Amniotic epithelial cell (primary cell): ENCODE data around the gene RNF135.
"Not testable (repeated sequence)": the region's sequence is repeated elsewhere in the genome, so short reads cannot be mapped to it uniquely, and the experiment has no call there.

ENCODE experiments used
- DNase-seq: peaks from one replicate; pipeline ENCODE4 v3.0.0-alpha.2; 2010; ENCODE audit warnings: low read depth

RNF135 gene

DNA sequence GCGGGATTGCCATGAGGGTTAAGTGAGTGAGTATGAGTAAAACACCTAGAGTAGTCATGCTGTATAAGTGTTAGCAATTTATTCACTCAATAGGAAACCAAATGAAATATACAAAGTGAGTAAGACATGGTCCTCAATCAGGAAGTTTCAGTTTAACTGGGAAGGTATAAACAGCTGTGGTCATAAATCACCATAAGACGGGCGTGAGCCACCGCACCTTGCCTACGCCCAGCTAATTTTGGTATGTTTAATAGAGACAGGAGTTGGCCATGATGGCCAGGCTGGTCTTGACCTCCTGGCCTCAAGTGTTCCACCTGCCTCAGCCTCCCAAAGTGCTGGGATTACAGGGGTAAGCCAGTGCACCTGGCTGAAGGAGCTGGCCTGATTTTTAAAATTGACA, 27.0 kb downstream of the RNF135 start:
- no peak for DNase-seq

DNA sequence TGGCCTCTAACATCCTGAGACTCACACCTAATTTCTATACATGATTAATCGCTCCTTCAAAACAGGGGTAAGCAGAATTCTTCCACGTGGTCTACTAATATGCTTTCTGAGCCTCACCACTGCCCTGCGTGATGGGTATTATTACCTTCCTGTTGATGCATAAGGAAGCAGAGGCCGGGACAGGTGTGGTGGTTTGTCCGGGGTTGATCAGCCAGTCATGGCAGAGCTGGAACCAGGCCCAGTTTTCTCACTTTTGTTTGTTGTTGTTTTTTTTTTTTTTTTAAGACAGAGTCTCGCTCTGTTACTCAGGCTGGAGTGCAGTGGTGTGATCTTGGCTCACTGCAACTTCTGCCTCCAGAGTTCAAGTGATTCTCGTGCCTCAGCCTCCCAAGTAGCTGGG, 31.2 kb downstream of the RNF135 start:
- DNase-seq, result no peak

DNA sequence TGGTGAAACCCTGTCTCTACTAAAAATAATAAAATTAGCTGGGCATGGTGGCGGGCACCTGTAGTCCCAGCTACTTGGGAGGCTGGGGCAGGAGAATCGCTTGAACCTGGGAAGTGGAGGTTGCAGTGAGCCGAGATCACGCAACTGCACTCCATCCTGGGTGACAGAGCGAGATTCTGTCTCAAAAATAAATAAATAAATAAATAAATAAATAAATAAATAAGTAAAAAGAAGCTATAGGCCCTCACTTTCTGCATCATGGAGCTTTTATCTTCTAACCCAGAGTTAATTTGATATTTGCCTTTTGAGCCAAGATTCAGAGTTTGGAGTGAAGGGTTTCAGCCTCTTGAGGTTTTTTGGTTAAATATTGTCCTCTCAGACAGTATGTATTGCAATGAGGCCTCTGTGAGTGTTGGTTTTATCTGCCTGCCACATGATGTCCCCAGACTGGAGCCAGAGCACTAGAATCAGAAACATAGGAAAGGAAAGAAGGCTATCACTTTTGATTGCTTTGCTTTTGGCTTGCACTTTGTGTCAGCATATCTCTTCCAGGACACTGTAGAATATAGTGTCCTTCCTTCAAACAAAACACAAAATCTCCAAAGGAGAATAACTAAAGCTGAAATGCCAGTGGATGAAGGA, 32.5 kb downstream of the RNF135 start:
- no peak for DNase-seq

DNA sequence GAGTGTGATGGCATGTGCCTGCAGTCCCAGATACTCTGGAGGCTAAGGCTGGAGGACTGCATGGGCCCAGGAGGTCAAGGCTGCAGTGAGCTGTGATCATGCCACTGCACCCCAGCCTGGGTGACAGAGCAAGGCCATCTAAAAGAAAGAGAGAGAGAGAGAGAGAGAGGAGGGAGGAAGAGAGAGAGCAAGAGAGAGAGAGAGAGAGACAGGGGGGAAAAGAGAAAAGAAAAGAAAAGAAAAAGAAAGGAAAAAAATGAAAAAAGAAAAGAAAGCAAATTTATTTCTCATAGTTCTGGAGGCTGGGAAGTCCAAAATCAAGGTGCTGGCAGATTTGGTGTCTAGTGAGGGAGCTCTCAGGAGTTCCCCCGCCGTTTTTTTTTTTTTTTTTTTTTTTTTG, 33.3 kb downstream of the RNF135 start:
- DNase-seq, result no peak

DNA sequence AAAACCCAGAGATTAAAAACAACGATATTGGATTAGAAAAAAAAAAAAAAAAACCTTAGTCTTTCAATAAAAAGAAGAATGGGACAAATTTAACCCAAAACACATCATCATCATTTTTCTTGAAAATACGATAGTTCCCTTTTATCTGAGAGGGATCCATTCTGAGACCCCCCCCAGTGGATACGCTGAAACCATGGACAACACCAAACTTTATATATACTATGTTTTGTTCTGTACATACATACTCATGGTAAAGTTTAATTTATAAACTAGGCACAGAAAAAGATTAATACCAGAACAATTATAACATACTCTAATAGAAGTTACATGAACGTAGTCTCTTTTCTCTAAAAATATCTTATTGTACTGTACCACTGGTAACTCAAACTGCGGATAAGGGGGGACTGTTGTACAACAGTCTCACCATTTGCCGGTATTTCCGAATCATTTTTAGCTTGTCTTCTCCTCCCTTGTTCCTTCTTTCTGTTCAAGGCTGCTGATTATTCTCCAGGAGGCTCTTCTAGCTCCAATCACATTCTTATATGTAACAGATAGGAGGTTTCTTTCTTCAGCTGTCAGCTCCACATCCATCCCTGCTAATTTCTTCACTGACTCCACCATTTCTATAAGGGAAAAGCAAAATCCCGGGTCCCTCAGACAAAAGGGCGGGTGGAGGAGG, 37.0 kb downstream of the RNF135 start:
- no peak for DNase-seq

DNA sequence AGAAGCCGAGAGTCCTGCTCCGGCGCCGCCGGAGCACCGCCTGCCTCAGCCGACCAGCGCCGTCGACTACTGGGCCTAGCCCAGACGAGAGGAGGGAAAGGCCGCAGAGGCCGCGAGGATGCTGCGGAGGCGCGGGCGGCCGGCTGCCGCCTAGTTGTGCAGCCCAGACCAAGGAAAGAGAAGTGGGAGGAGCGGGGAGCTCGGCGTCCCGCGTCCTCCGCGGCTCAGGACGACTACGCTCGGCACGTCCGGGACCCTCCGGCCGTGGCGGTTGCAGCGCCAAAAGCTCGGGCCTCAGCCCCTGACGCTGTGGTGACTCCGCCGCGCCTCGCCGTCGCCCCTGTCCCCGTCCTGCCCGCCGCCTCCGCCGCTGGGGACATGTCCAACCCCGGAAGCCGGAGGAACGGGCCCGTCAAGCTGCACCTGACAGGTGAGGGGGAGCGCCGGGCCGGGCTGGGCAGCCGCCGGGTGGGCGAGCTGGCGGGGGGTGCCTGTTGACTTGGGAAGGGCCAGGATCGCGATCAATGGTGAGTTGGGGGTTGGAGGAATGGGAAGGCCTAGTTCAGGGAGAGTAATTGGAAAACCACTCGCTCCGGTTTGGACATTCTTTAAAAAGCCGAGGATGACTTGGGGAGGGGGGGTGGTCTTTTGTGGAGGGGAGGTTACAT, 37.7 kb downstream of the RNF135 start:
- peak; percentile 61 for DNase-seq

DNA sequence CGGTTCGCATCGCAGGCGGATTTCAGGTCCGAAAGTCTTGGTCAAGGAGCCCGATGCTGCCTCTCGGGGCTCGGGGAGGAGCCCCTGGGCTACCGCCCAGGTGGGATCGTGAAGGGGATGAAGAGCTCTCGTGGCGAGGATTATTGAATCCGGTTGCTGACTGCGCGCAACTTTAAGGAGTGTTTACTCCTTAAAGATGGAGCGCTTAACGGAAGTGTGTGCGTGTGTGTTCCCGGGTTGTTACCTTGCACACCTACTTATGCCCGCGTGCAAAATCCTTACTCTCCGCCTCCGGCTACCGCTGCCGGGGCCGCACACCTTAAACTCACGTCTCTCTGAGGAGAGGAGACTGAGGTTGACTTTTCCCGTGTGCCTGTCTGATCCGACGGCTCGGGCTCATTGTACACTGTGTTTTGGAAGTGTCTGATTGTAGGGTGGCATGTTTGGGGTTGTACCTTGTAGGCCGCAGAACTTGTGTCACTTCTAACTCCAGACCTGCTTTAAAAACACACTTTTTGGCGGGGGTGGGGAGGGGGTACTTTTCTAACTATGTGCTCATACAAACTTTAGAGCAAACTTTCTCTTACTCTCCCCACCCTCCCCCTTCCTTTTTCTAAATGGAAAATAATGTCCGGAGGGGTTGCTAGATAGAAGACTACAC, 38.3 kb downstream of the RNF135 start:
- not testable (repeated sequence) for DNase-seq

DNA sequence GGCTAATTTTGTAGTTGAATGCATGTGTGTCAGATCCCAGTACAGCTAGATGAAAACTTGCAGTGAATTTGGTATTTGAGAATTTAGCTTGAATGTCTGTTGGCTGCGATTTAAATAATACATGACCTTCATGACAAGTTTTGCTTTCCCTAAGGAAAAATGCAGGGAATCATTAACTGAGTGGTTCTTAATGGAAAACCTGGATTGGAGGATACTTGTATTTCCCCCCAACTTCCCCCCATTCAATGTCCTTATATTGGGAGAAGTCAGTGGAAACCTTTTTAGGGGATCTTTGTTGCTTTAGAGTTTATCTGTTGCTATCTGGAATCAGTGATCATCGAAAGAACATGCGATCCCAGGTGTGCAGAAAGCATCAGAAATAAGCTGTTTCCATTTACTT, 39.2 kb downstream of the RNF135 start:
- not testable (repeated sequence) for DNase-seq

DNA sequence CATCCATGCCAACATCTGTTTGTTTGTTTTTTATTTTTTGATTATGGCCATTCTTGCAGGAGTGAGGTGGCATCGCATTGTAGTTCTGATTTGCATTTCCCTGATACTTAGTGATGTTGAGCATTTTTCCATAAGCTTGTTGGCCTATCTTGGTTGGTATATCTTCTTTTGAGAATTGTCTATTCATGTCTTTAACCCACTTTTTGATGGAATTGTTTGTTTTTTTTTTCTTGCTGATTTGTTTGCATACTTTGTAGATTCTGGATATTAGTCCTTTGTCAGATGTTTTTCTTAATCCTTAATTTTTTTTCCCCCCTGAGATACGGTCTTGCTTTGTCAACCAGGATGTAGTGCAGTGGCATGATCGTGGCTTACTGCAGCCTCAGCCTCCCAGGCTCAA, 43.0 kb downstream of the RNF135 start:
- no peak for DNase-seq

DNA sequence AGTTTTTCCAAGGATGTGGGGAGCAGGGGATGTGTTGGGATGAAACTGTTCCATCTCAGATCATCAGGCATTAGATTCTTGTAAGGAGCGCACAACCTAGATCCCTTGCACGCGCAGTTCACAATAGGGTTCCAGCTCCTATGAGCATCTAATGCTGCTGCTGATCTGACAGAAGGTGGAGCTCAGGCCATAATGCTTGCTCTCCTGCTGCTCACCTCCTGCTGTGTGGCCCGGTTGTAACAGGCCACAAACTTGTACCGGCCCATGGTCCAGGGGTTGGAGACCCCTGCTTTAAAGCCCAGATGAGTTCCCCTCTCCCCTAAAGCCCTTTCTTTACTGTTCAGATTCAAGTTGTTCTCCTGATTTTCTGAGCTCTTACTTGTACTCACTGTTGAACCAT, 44.8 kb downstream of the RNF135 start:
- no peak for DNase-seq

DNA sequence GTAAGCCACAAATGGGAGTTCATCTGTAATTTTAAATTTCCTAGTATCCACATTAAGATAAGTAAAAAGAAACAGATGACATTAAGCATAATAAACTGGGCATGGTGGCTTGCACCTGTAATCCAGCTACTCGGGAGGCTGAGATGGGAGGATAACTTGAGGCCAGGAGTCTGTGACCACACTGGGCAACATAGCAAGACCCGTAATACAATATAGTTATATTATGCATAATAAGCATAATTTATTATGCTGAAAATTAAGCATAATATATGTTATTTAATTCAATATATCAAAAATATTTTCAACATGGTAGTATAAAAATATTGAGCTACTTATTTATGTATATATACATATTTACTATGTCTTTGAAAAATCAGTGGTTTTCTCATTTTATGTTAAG, 48.2 kb downstream of the RNF135 start:
- DNase-seq, result no peak

DNA sequence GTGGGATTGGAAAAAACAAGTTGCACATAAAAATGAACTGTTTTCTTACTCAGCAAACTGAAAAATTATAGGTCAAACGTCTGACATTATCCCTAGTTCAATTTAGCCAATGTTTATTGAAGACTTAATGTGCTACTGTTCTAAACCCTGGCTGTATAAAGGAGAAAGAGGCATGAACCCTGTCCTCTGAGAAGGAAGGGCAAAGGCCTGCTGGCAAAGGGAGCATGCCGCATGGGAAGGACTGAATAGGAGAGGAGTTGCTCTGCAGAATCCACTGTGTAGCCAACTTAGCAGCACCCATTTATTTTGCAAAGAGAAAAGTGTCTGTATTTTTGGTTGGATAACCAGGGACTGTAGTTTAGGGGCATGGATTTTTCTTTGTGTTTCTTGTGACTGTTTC, 52.3 kb downstream of the RNF135 start:
- not testable (repeated sequence) for DNase-seq

DNA sequence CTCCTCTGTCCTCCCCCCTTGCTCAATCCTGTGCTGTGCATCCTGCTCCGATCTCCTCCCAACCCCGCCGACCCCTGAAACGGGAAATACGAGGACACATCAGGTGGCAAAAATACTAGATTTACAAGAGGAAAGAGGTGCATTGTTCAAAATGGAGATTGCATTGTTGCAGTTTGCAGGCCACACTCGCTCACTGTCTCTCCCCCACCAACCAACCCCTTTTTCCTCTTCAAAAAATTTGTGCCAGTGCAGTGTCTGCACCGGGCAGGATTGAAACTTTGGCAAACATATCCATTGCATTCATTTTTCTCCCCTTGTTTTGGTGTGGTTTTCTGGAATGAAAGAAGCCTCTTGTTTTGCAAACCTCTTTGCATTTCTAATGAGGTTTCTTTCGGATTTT, 61.0 kb downstream of the RNF135 start:
- no peak for DNase-seq

DNA sequence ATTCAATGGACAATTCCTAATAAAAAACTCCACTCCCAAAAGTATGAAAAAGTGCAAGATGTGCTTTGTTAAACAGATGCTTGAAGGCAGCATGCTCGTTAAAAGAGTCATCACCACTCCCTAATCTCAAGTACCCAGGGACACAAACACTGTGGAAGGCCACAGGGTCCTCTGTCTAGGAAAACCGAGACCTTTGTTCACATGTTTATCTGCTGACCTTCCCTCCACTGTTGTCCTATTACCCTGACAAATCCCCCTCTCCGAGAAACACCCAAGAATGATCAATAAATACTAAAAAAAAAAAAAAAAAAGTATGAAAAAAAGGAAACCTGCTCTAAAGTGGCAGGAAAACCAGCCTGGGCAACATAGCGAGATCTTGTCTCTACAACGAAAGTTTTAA, 64.8 kb downstream of the RNF135 start:
- not testable (repeated sequence) for DNase-seq

DNA sequence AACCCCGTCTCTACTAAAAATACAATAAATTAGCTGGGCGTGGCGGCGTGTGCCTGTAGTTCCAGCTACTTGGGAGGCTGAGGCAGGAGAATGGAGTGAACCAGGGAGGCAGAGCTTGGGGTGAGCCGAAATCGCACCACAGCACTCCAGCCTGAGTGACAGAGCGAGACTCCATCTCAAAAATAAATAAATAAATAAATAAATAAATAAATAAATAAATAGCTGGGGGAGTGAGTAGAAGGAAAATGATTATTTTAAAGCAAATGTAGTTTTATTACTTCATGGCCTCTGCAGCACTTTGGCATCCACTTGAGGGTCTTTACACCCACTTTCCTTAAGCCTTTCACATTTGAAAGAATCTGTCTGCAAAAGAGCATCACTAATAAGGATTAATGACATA, 70.0 kb downstream of the RNF135 start:
- not testable (repeated sequence) for DNase-seq

DNA sequence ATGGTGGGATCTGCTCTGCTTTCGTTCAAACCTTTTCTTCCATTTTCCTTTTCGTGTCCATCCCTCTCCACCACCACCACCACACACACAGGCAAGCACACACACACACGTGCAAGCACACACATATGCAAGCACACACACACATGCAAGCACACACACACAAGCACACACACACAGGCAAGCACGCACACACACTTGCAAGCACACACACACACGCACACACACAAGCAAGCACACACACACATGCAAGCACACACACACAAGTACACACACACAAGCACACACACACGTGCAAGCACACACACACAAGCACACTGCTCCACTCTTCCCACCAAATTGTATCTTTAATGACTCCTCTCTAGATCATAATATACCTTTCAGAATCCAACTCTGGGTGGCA, 71.5 kb downstream of the RNF135 start:
- DNase-seq, result not testable (repeated sequence)

DNA sequence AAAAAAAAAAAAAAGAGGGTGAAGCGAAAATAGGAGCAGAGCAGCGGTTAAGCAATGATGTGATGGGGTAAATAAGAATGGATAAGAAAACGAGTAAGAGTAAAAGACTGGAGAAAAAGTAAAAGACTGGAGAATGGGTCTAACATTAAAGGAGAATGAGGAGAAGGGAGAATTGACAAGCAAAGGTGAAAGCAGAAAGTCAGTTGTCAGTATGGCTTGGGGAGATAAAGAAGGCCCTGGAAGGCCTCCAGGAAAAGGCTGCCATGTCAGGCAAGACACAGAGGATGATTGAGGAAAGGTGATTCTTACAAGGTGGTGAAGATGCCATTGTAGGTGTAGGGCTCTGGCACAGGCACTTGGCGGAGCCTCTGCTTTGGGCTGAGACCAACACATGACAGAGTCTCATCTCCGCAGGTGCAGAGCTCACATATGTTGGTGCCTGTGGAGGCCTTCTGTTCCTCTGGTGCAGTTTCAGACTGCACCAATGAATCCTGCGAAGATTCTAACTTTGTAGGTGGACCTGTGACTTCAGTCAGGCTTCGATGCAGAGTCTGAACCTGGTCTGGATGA, 76.1 kb downstream of the RNF135 start:
- DNase-seq, result not testable (repeated sequence)

DNA sequence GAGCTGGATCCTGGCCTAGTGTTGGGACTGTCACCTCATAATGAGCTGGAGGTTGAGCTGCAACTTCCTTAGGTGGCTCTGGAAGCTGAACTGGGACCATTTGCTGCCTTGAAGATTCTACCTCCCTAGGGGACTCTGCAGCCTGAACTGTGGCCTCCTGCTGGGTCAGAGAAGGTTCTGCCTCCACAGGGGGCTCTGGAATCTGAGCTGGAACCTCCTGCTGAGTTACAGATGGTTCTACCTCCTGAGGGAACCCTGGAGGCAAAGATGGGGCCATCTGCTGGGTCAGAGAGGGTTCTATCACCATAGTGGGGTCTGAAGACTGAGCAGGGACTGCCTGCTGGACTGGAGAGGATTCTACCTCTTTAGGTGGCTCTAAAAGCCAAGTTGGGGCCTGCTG, 77.3 kb downstream of the RNF135 start:
- no peak for DNase-seq

DNA sequence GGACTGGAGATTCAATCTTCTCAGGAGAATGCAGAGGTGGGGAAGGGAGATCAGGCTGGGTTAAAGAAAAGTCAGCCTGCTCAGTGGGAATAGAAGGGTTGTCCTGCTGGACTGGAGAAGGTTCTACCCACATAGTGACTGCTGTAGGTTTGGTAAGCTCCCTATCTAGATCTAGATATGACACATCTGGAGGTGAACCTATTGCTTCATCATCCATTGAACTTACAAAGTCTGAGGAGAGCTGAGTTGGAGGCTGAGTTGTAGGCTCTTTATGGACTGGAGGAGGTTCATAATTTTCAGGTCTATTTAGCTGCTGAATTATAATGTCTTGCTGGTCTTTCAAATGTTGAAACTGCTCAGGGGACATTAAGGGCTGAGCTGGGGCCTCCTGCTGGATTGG, 77.9 kb downstream of the RNF135 start:
- peak; percentile 82 for DNase-seq
